Stimulated activated CD8-positive, alpha-beta memory T cell treated with anti-CD3 and anti-CD28 coated beads, Interleukin-15, amount 100 ng/mL, for 48 hours (primary cell): ENCODE results near the gene TRIM33.

Experiments used
- DNase-seq, 2 donors: peaks; one replicate each; pipeline ENCODE4 v3.0.0-alpha.2; 2020; ENCODE audit warnings: low read depth in 2 of 2

Gene TRIM33

GRCh38 chr1:114352797-114353196 is 158.2 kb downstream of the TRIM33 start:
- DNase-seq = no peak

- DNase-seq = no peak
These were observed 160.1 kb downstream of the TRIM33 start for GRCh38 chr1:114350731-114351445.

GRCh38 chr1:114349891-114350605 is 161.0 kb downstream of the TRIM33 start:
- no peak for DNase-seq

- no peak for DNase-seq
These were observed 163.4 kb downstream of the TRIM33 start for GRCh38 chr1:114347431-114348209.

- DNase-seq = peak; percentile 90 to 95
These were observed 164.4 kb downstream of the TRIM33 start for GRCh38 chr1:114346480-114347029.

- no peak for DNase-seq
These were observed 165.0 kb downstream of the TRIM33 start for GRCh38 chr1:114345930-114346479.

- DNase-seq = no peak
These were observed 166.3 kb downstream of the TRIM33 start for GRCh38 chr1:114344656-114345055.
